K562 (cell line): ENCODE data around the gene RAB25. TPM values are rescaled to one million over a fixed set of nuclear protein-coding genes. Genes with fewer than 3 reads are reported as not detected.
A peak's percentile ranks its signal among the peaks of the same experiment; 100 is the strongest.

Experiments used
- CBFB ChIP-seq: sonication (generic); formaldehyde crosslinking; IDR thresholded peaks from 2 replicates; pipeline ENCODE4 v1.4.0; 2020; ENCODE audit warnings: mild to moderate bottlenecking, missing genetic modification reagents
- E2F8 ChIP-seq: fragments of 450-650 bp; IDR thresholded peaks from 2 replicates; pipeline ENCODE4 v1.7.1; 2018; ENCODE audit warnings: mild to moderate bottlenecking, low read depth; ENCODE audit not compliant: partially characterized antibody
- E4F1 ChIP-seq: fragments of 250-450 bp; sonication (Bioruptor Pico); IDR thresholded peaks from 2 replicates; pipeline ENCODE4 v1.5.0; 2021; ENCODE audit warnings: mild to moderate bottlenecking, borderline replicate concordance
- NR4A1 ChIP-seq, 2 experiments: fragments of 250-450 bp in 1 of 2; fragments of 450-650 bp in 1 of 2; sonication (Bioruptor Pico) in 1 of 2; IDR thresholded peaks; 2 replicates each; pipeline versions ENCODE4 v1.4.0 to v1.6.1; 2016 to 2020; ENCODE audit warnings: mild to moderate bottlenecking in 2 of 2, missing compliant biosample characterization in 1 of 2, missing genetic modification characterization in 1 of 2, moderate library complexity in 1 of 2
- OTX1 ChIP-seq: fragments of 450-650 bp; formaldehyde crosslinking; IDR thresholded peaks from 2 replicates; pipeline ENCODE4 v1.4.0; 2022; ENCODE audit warnings: mild to moderate bottlenecking
- POLR2G ChIP-seq: fragments of 200-400 bp; formaldehyde crosslinking; IDR thresholded peaks from 2 replicates; pipeline ENCODE4 v1.6.1; 2017; ENCODE audit warnings: low read depth, mild to moderate bottlenecking, antibody characterized with exemption, low read length, moderate library complexity
- SMAD1 ChIP-seq: fragments of 150-350 bp; IDR thresholded peaks from 2 replicates; pipeline ENCODE4 v1.6.1; 2014; ENCODE audit warnings: low read length, low read depth; ENCODE audit not compliant: partially characterized antibody
- SMARCA5 ChIP-seq: fragments of 450-650 bp; IDR thresholded peaks from 2 replicates; pipeline ENCODE4 v1.6.1; 2016
- SRF ChIP-seq, 2 experiments: fragments of 250-450, 450-650 bp in 1 of 2; sonication (Bioruptor Pico) in 1 of 2; sonication (generic) in 1 of 2; formaldehyde crosslinking; IDR thresholded peaks; 2 replicates each; pipeline versions ENCODE4 v1.5.0 to v1.5.1; 2020 to 2022; ENCODE audit warnings: mild to moderate bottlenecking in 1 of 2, missing genetic modification reagents in 1 of 2
- TARDBP ChIP-seq: fragments of 450-650 bp; IDR thresholded peaks from 2 replicates; pipeline ENCODE4 v1.6.1; 2016
- TCF3 ChIP-seq: sonication (generic); formaldehyde crosslinking; IDR thresholded peaks from 2 replicates; pipeline ENCODE4 v1.4.0; 2020; ENCODE audit warnings: mild to moderate bottlenecking, missing genetic modification reagents
- TFAM ChIP-seq: fragments of 250-450 bp; sonication (Bioruptor Pico); conservative IDR thresholded peaks from 2 replicates; pipeline ENCODE4 v1.5.0; 2021; ENCODE audit warnings: mild to moderate bottlenecking, moderate library complexity
- THRB ChIP-seq: fragments of 450-650 bp; formaldehyde crosslinking; conservative IDR thresholded peaks from 2 replicates; pipeline ENCODE4 v1.4.0; 2022; ENCODE audit warnings: mild to moderate bottlenecking, missing genetic modification characterization
- UBTF ChIP-seq, 2 experiments: IDR thresholded peaks; 2 replicates each; pipeline ENCODE4 v1.6.1; 2012; ENCODE audit warnings: improper control_type of control experiment in 2 of 2, low read depth in 2 of 2, low read length in 2 of 2, borderline replicate concordance in 1 of 2
- YY1 ChIP-seq, 3 experiments: IDR thresholded peaks; 2 replicates each; pipeline ENCODE4 v1.6.1; 2011; ENCODE audit warnings: low read length in 2 of 3, mild to moderate bottlenecking in 2 of 3, moderate library complexity in 2 of 3, borderline replicate concordance in 1 of 3, control low read depth in 1 of 3, low read depth in 1 of 3; ENCODE audit not compliant: insufficient read depth in 3 of 3, insufficient replicate concordance in 2 of 3, control insufficient read depth in 1 of 3, insufficient read length in 1 of 3; ENCODE audit errors: extremely low read depth in 1 of 3
- ZBTB7A ChIP-seq: IDR thresholded peaks from 2 replicates; pipeline ENCODE4 v1.6.1; 2011; ENCODE audit warnings: low read depth, mild to moderate bottlenecking, low read length, moderate library complexity, borderline replicate concordance; ENCODE audit not compliant: control insufficient read depth
- ZNF282 ChIP-seq: sonication (generic); formaldehyde crosslinking; IDR thresholded peaks from 2 replicates; pipeline ENCODE4 v1.8.1; 2023; ENCODE audit warnings: missing genetic modification reagents
- ZNF311 ChIP-seq: fragments of 250-450 bp; sonication (Bioruptor Pico); IDR thresholded peaks from 2 replicates; pipeline ENCODE4 v1.4.0; 2020; ENCODE audit warnings: mild to moderate bottlenecking, moderate library complexity
- ZNF507 ChIP-seq: conservative IDR thresholded peaks from 2 replicates; pipeline ENCODE4 v1.6.1; 2017; ENCODE audit warnings: missing genetic modification characterization, missing compliant biosample characterization
- polyA plus RNA-seq, 8 experiments: library from polyadenylated mRNA; depleted of rRNA in 4 of 8; stranded (reverse) in 5 of 8; unstranded in 3 of 8; fragments of >200 nt; fragmentation: Nextera tagmentation in 2 of 8; fragmentation: Illumina TruSeq in 1 of 8; extraction: Ambion mirVana in 2 of 8; extraction: Trizol in 1 of 8; gene quantifications; 2 replicates each; pipeline versions ENCODE4 v1.2.1 to v1.2.3, GENCODE V29; 2011 to 2014; ENCODE audit warnings: inconsistent platforms in 1 of 8, missing spikeins in 1 of 8
- total RNA-seq, 7 experiments: library from RNA; depleted of rRNA in 6 of 7; stranded (reverse); fragments of >200 nt in 6 of 7; fragmentation: Illumina TruSeq in 2 of 7; extraction: Trizol in 2 of 7; gene quantifications; 2 replicates each; pipeline versions ENCODE4 v1.2.1 to v1.2.3, GENCODE V29; 2011 to 2021; ENCODE audit warnings: low replicate concordance in 1 of 7

Gene RAB25
- total and polyA plus RNA-seq, 9 of the 15 experiments (the other 6 are each of a cell fraction or from before 2014, with no cell fraction given), result 0.10 to 0.27 (median 0.13) TPM; not detected in 6

- TF ChIP-seq E4F1 (CRISPR knock-in tag) (no peak), OTX1 (CRISPR knock-in tag) (no peak), YY1 (IDR thresholded peaks at IDR 0.05; ENCODE audit: borderline replicate concordance in 1 of 3, control insufficient read depth in 1 of 3, extremely low read depth in 1 of 3, insufficient read depth in 3 of 3, insufficient read length in 1 of 3, insufficient replicate concordance in 2 of 3, low read depth in 1 of 3, low read length in 2 of 3) (peak in 1 of 3 experiments; percentile 22), E2F8 (no peak), ZNF311 (CRISPR knock-in tag) (no peak), UBTF (IDR thresholded peaks at IDR 0.05; ENCODE audit: borderline replicate concordance in 1 of 2, low read depth in 2 of 2, low read length in 2 of 2) (0 out of 4 replicates have a peak, but pooled peaks of 1 of the 2 experiments have one; percentile 32), SMARCA5 (no peak), TARDBP (no peak), TFAM (CRISPR knock-in tag) (no peak), POLR2G (no peak), TCF3 (CRISPR knock-in tag) (no peak), ZNF507 (no peak), ZBTB7A (no peak), THRB (CRISPR knock-in tag) (no peak), ZNF282 (CRISPR knock-in tag) (no peak), SMAD1 (no peak), NR4A1 (CRISPR knock-in tag; IDR thresholded peaks at IDR 0.05) (no peak), NR4A1 (tag; IDR thresholded peaks at IDR 0.05) (no peak), CBFB (CRISPR knock-in tag) (no peak), SRF (CRISPR knock-in tag; IDR thresholded peaks at IDR 0.05) (no peak)
Observed at GRCh38 chr1:156090840-156091188, 29.9 kb downstream of the RAB25 start (continued).
